ENCODE measurements around the gene SUSD2.

DNA sequence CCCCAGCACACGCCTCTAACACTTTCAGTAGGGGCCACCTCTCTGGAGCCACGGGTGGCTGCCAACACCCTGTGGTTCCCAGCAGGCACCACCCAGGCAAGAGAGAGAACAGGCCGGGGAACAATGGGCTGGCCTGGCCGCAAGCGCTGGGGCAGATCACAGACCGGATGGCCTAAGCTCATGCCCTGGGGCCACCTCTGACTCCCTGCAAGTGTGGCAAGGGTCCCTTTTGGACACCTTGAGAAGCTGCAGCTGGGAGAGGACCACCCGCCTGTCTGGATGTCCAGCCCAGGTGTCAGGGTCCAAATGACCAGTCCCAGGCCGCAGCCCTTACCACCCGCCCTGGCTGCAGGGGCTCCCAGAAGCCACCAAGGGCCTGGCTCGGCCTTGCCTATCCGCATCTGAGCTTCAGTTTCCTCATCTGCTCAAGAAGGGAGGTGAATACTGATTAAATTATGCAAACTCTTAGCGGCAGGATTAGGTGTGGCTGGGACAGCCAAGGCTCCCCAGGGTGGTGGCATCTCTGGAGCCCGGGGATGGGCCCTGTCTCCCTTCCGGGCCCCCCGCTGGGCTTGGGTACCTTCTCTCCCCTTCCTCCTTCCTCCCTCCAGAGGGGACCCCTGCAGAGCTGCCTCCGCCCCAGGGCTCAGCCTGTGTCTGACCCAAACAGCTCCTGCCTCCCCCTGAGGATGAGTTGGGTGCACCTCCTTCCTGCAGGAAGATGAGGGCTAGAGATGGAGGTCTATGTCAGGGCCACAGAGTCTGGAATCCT lies 785 bp upstream of the SUSD2 start:
- TF ChIP-seq, protein P1, sequence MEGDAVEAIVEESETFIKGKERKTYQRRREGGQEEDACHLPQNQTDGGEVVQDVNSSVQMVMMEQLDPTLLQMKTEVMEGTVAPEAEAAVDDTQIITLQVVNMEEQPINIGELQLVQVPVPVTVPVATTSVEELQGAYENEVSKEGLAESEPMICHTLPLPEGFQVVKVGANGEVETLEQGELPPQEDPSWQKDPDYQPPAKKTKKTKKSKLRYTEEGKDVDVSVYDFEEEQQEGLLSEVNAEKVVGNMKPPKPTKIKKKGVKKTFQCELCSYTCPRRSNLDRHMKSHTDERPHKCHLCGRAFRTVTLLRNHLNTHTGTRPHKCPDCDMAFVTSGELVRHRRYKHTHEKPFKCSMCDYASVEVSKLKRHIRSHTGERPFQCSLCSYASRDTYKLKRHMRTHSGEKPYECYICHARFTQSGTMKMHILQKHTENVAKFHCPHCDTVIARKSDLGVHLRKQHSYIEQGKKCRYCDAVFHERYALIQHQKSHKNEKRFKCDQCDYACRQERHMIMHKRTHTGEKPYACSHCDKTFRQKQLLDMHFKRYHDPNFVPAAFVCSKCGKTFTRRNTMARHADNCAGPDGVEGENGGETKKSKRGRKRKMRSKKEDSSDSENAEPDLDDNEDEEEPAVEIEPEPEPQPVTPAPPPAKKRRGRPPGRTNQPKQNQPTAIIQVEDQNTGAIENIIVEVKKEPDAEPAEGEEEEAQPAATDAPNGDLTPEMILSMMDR (IDR thresholded peaks at IDR 0.05) = no peak
- no peak for TF ChIP-seq POLR2A (IDR thresholded peaks at IDR 0.05)
